K562 (cell line): ENCODE results near the gene CD151. TPM values are rescaled to one million over a fixed set of nuclear protein-coding genes. Genes with fewer than 3 reads are reported as not detected.
A peak's percentile ranks its signal among the peaks of the same experiment; 100 is the strongest.

Experiments used
- ATAC-seq: fragments of 200-7000 bp; cut with Tn5 transposase; 3 replicates; pipeline ENCODE4 v1.9.1; 2020; ENCODE audit warnings: moderate library complexity
- BruUV-seq: library from RNA; stranded (reverse); fragments of 400-500 nt; replicated peaks from 2 replicates; lab custom pipeline; 2021; lab: Mats Ljungman, UMichigan
- CTCF ChIA-PET: fragments of 300-600 bp; formaldehyde crosslinking; extraction: SDS; loops from one replicate; lab custom pipeline; 2021; ENCODE audit warnings: low intra/inter-chr PET ratio; lab: Yijun Ruan, JAX
- POLR2A ChIA-PET: fragments of 300-600, 350-650 bp; sonication (Branson Sonifier 250); formaldehyde crosslinking; extraction: SDS; loops from one replicate; lab custom pipeline; 2021; ENCODE audit warnings: antibody characterized with exemption, inconsistent platforms; lab: Yijun Ruan, JAX
- DNase-seq, 4 experiments: peaks; one replicate each; pipeline versions ENCODE4 v3.0.0 to v3.0.0-alpha.2; 2011 to 2018; ENCODE audit warnings: low spot score in 3 of 4, mixed read lengths in 3 of 4; ENCODE audit errors: extremely low read depth in 1 of 4
- FAIRE-seq: peaks from 2 replicates; lab custom pipeline; 2011; peaks lifted over from hg19 to GRCh38; lab: Jason Lieb, UNC
- H2AFZ ChIP-seq: 2 replicates; pipeline ENCODE4 v1.6.0; 2011; ENCODE audit warnings: low read depth, low read length, control low read depth, inconsistent platforms
- H3K27ac ChIP-seq: fragments of 200-600 bp; 3 replicates; pipeline ENCODE4 v1.8.0; 2011; ENCODE audit warnings: low read depth, mild to moderate bottlenecking, control low read depth, inconsistent platforms, low read length, moderate library complexity, mixed read lengths; ENCODE audit errors: extremely low read depth
- H3K27me3 ChIP-seq, 2 experiments: fragments of 300-600 bp in 1 of 2; 2 replicates in 1 of 2; 3 replicates in 1 of 2; pipeline versions ENCODE4 v1.6.0 to v1.8.0; 2011; ENCODE audit warnings: inconsistent platforms in 2 of 2, low read length in 2 of 2, mild to moderate bottlenecking in 1 of 2, mixed read lengths in 1 of 2, moderate library complexity in 1 of 2; ENCODE audit not compliant: control insufficient read depth in 2 of 2, insufficient read depth in 2 of 2
- H3K36me3 ChIP-seq: fragments of 300-600 bp; 3 replicates; pipeline ENCODE4 v1.8.0; 2011; ENCODE audit warnings: mild to moderate bottlenecking, low read length, inconsistent platforms; ENCODE audit not compliant: control insufficient read depth, insufficient read depth
- H3K4me1 ChIP-seq, 2 experiments: fragments of 200-600 bp in 1 of 2; replicated peaks in 1 of 2; 2 replicates in 1 of 2; 3 replicates in 1 of 2; pipeline versions ENCODE4 v1.5.1 to v1.8.0; 2011; ENCODE audit warnings: inconsistent platforms in 2 of 2, low read length in 2 of 2, mild to moderate bottlenecking in 1 of 2, mixed read lengths in 1 of 2, moderate library complexity in 1 of 2; ENCODE audit not compliant: control insufficient read depth in 2 of 2, insufficient read depth in 2 of 2
- H3K4me2 ChIP-seq: 2 replicates; pipeline ENCODE4 v1.6.1; 2011; ENCODE audit warnings: low read length, control low read depth, inconsistent platforms, mixed read lengths; ENCODE audit not compliant: insufficient read depth
- H3K4me3 ChIP-seq: fragments of 200-600 bp; sonication (generic), shearing (Covaris generic); 2 replicates; pipeline ENCODE4 v1.5.1; 2016; ENCODE audit warnings: control low read depth, inconsistent platforms
- H3K79me2 ChIP-seq: fragments of 200-600 bp; 3 replicates; pipeline ENCODE4 v1.8.0; 2011; ENCODE audit warnings: low read length, inconsistent platforms; ENCODE audit not compliant: control insufficient read depth, insufficient read depth
- H3K9ac ChIP-seq, 2 experiments: 2 replicates each; pipeline versions ENCODE4 v1.6.0 to v1.6.1; 2011; ENCODE audit warnings: low read depth in 2 of 2, low read length in 2 of 2, control low read depth in 1 of 2, inconsistent platforms in 1 of 2, mild to moderate bottlenecking in 1 of 2, mixed read lengths in 1 of 2; ENCODE audit not compliant: insufficient read depth in 1 of 2
- H3K9me1 ChIP-seq: one replicate; pipeline ENCODE4 v1.6.0; 2011; ENCODE audit warnings: inconsistent platforms, mild to moderate bottlenecking, low read length, moderate library complexity; ENCODE audit not compliant: control insufficient read depth, insufficient read depth
- H3K9me3 ChIP-seq: replicated peaks from 2 replicates; pipeline ENCODE4 v1.5.1; 2011; ENCODE audit warnings: low read depth, low read length, inconsistent platforms; ENCODE audit not compliant: control insufficient read depth, insufficient read depth
- H4K20me1 ChIP-seq: replicated peaks from 2 replicates; pipeline ENCODE4 v1.6.1; 2011; ENCODE audit warnings: low read length, inconsistent platforms, mixed read lengths; ENCODE audit not compliant: control insufficient read depth, insufficient read depth
- GATAD2B ChIP-seq: fragments of 450-650 bp; IDR thresholded peaks from 2 replicates; pipeline ENCODE4 v1.6.1; 2017; ENCODE audit warnings: mild to moderate bottlenecking, borderline replicate concordance
- KLF1 ChIP-seq: fragments of 450-650 bp; IDR thresholded peaks from 2 replicates; pipeline ENCODE4 v1.6.1; 2016; ENCODE audit warnings: missing genetic modification characterization, missing compliant biosample characterization
- POLR2G ChIP-seq: fragments of 200-400 bp; formaldehyde crosslinking; IDR thresholded peaks from 2 replicates; pipeline ENCODE4 v1.6.1; 2017; ENCODE audit warnings: low read depth, mild to moderate bottlenecking, antibody characterized with exemption, low read length, moderate library complexity
- SMARCC2 ChIP-seq: fragments of 450-650 bp; IDR thresholded peaks from 2 replicates; pipeline ENCODE4 v1.6.1; 2017; ENCODE audit warnings: antibody characterized with exemption, moderate library complexity, mild to moderate bottlenecking, low read depth
- TCF3 ChIP-seq: sonication (generic); formaldehyde crosslinking; IDR thresholded peaks from 2 replicates; pipeline ENCODE4 v1.4.0; 2020; ENCODE audit warnings: mild to moderate bottlenecking, missing genetic modification reagents
- WGBS: fragments of 100-300 bp; shearing (Covaris generic); methylation state at CpG from one replicate; pipeline ENCODE4 v1.1.6; 2016; ENCODE audit warnings: low coverage, mixed read lengths; ENCODE audit not compliant: insufficient coverage; ENCODE audit errors: missing lambda C conversion rate; 5-methylcytosine and 5-hydroxymethylcytosine counted together
- in situ Hi-C: fragments of 300-500 bp; cut with MboI; formaldehyde crosslinking; loops from 4 replicates; pipeline ENCODE4 v1.15.0; 2018; ENCODE audit warnings: inconsistent platforms, mixed read lengths
- intact Hi-C: fragments of 100-400 bp; cut with micrococcal nuclease; formaldehyde crosslinking; loops from 2 replicates; pipeline ENCODE4 v1.14.2; 2022
- polyA plus RNA-seq, 8 experiments: library from polyadenylated mRNA; depleted of rRNA in 4 of 8; stranded (reverse) in 5 of 8; unstranded in 3 of 8; fragments of >200 nt; fragmentation: Nextera tagmentation in 2 of 8; fragmentation: Illumina TruSeq in 1 of 8; extraction: Ambion mirVana in 2 of 8; extraction: Trizol in 1 of 8; gene quantifications; 2 replicates each; pipeline versions ENCODE4 v1.2.1 to v1.2.3, GENCODE V29; 2011 to 2014; ENCODE audit warnings: inconsistent platforms in 1 of 8, missing spikeins in 1 of 8
- total RNA-seq, 7 experiments: library from RNA; depleted of rRNA in 6 of 7; stranded (reverse); fragments of >200 nt in 6 of 7; fragmentation: Illumina TruSeq in 2 of 7; extraction: Trizol in 2 of 7; gene quantifications; 2 replicates each; pipeline versions ENCODE4 v1.2.1 to v1.2.3, GENCODE V29; 2011 to 2021; ENCODE audit warnings: low replicate concordance in 1 of 7
- TF ChIP-seq, protein P1 (sequence below), 3 experiments: fragments of 200-800 bp in 1 of 3; sonication (Bioruptor generic) in 1 of 3; sonication (generic) in 1 of 3; formaldehyde crosslinking in 1 of 3; IDR thresholded peaks; 2 replicates each; pipeline versions ENCODE4 v1.6.1 to v1.8.0; 2016 to 2022; ENCODE audit warnings: mild to moderate bottlenecking in 2 of 3, missing compliant biosample characterization in 2 of 3, missing genetic modification characterization in 2 of 3, missing genetic modification reagents in 1 of 3
- TF ChIP-seq, protein P2 (sequence below): fragments of 150-350 bp; IDR thresholded peaks from 2 replicates; pipeline ENCODE4 v1.6.1; 2014; ENCODE audit warnings: low read depth, mild to moderate bottlenecking, low read length, borderline replicate concordance
- TF ChIP-seq, protein P3 (sequence below): sonication (generic); formaldehyde crosslinking; IDR thresholded peaks from 2 replicates; pipeline ENCODE4 v1.8.0; 2023; ENCODE audit warnings: mild to moderate bottlenecking, missing genetic modification reagents
- TF ChIP-seq, protein P4 (sequence below): sonication (generic); formaldehyde crosslinking; IDR thresholded peaks from 2 replicates; pipeline ENCODE4 v1.9.0; 2022; ENCODE audit warnings: mild to moderate bottlenecking, missing genetic modification reagents

CD151 gene
- total and polyA plus RNA-seq, 9 of the 15 experiments (the other 6 are each of a cell fraction or from before 2014, with no cell fraction given) = 2.3 to 187 (median 140) TPM

DNA sequence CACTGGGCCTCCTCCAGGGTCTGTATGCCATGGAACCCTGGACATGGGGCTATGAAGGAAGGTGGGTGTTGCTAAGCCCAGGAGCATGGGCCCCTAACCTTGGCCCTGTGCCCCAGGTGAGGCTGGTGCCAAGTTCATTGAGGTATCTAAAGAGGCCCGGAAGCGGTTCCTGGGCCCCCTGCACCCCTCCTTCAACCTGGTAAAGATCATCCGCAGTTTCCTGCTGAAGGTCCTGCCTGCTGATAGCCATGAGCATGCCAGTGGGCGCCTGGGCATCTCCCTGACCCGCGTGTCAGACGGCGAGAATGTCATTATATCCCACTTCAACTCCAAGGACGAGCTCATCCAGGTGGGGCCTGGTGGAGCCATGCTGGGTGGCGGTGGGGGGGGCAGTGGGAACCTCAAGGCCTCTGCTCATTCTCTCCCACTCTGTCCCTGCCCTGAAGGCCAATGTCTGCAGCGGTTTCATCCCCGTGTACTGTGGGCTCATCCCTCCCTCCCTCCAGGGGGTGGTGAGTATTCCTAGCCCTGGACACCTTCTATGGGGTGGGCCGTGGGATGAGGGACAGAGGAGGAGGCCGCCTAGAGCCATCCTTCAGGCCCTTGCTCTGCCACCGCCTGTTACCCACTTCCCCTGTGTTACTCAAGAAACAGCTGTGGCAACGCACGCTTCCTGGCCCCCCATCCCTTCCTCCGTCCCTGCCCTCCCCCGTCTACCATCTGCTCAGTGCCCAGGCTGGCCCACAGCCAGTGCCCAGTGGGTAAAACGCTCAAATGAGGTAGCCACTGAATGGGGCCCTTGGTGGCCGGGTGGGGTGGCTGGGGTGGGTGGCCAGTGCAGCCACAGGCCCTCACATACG, 11.0 kb upstream of the CD151 start:
- Histone ChIP-seq H3K4me1 (peaks cover 24 to 80% of the 10 kb centered on the region in 2 experiments; a peak in 4 of 5 replicates), H3K4me2 (no peak overlapping the region), H3K9me3 (no peaks in the 10 kb centered on the region), H3K4me3 (no peak overlapping the region), H3K9ac (peak overlapping the region in 1 of 2 experiments; percentile 100; a peak in 2 of 4 replicates), H4K20me1 (peaks cover 13% of the 10 kb centered on the region), H3K27ac (no peak overlapping the region), H2AFZ (no peak overlapping the region), H3K27me3 (no peaks in the 10 kb centered on the region), H3K79me2 (peaks cover 25% of the 10 kb centered on the region), H3K36me3 (peaks cover 37% of the 10 kb centered on the region; the same call in 1 of the 3 replicates), H3K9me1 (peaks cover 3% of the 10 kb centered on the region)
- FAIRE-seq (no peak), DNase-seq (no peak), ATAC-seq (no peak)
- 84% methylated on average over 17 of the region's 22 CpGs for WGBS
- in situ Hi-C loops = no loop called here
- intact Hi-C loops = no loop called here
- ChIA-PET POLR2A (interaction anchor here (0.6 to 5.2 kb wide), 6 partner anchors 9 to 19 kb away, joined by 4 to 36 read pairs (median 8); partner anchors contain the start of genes POLR2L and TSPAN4), CTCF (no interaction called here)
- TF ChIP-seq, protein P1, sequence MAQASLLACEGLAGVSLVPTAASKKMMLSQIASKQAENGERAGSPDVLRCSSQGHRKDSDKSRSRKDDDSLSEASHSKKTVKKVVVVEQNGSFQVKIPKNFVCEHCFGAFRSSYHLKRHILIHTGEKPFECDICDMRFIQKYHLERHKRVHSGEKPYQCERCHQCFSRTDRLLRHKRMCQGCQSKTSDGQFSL (CRISPR knock-in tag; IDR thresholded peaks at IDR 0.05) = peak; percentile 51; the same call in 1 of the 2 replicates
- TF ChIP-seq, protein P1 (tag; IDR thresholded peaks at IDR 0.05) = no peak
- TF ChIP-seq GATAD2B = no peak
- TF ChIP-seq, protein P2, sequence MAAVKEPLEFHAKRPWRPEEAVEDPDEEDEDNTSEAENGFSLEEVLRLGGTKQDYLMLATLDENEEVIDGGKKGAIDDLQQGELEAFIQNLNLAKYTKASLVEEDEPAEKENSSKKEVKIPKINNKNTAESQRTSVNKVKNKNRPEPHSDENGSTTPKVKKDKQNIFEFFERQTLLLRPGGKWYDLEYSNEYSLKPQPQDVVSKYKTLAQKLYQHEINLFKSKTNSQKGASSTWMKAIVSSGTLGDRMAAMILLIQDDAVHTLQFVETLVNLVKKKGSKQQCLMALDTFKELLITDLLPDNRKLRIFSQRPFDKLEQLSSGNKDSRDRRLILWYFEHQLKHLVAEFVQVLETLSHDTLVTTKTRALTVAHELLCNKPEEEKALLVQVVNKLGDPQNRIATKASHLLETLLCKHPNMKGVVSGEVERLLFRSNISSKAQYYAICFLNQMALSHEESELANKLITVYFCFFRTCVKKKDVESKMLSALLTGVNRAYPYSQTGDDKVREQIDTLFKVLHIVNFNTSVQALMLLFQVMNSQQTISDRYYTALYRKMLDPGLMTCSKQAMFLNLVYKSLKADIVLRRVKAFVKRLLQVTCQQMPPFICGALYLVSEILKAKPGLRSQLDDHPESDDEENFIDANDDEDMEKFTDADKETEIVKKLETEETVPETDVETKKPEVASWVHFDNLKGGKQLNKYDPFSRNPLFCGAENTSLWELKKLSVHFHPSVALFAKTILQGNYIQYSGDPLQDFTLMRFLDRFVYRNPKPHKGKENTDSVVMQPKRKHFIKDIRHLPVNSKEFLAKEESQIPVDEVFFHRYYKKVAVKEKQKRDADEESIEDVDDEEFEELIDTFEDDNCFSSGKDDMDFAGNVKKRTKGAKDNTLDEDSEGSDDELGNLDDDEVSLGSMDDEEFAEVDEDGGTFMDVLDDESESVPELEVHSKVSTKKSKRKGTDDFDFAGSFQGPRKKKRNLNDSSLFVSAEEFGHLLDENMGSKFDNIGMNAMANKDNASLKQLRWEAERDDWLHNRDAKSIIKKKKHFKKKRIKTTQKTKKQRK = no peak
- TF ChIP-seq, protein P3, sequence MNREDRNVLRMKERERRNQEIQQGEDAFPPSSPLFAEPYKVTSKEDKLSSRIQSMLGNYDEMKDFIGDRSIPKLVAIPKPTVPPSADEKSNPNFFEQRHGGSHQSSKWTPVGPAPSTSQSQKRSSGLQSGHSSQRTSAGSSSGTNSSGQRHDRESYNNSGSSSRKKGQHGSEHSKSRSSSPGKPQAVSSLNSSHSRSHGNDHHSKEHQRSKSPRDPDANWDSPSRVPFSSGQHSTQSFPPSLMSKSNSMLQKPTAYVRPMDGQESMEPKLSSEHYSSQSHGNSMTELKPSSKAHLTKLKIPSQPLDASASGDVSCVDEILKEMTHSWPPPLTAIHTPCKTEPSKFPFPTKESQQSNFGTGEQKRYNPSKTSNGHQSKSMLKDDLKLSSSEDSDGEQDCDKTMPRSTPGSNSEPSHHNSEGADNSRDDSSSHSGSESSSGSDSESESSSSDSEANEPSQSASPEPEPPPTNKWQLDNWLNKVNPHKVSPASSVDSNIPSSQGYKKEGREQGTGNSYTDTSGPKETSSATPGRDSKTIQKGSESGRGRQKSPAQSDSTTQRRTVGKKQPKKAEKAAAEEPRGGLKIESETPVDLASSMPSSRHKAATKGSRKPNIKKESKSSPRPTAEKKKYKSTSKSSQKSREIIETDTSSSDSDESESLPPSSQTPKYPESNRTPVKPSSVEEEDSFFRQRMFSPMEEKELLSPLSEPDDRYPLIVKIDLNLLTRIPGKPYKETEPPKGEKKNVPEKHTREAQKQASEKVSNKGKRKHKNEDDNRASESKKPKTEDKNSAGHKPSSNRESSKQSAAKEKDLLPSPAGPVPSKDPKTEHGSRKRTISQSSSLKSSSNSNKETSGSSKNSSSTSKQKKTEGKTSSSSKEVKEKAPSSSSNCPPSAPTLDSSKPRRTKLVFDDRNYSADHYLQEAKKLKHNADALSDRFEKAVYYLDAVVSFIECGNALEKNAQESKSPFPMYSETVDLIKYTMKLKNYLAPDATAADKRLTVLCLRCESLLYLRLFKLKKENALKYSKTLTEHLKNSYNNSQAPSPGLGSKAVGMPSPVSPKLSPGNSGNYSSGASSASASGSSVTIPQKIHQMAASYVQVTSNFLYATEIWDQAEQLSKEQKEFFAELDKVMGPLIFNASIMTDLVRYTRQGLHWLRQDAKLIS (CRISPR knock-in tag) = no peak
- TF ChIP-seq, protein P4, sequence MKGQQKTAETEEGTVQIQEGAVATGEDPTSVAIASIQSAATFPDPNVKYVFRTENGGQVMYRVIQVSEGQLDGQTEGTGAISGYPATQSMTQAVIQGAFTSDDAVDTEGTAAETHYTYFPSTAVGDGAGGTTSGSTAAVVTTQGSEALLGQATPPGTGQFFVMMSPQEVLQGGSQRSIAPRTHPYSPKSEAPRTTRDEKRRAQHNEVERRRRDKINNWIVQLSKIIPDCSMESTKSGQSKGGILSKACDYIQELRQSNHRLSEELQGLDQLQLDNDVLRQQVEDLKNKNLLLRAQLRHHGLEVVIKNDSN (CRISPR knock-in tag) = no peak
- peak; percentile 51 for TF ChIP-seq POLR2G
- no peak for TF ChIP-seq TCF3
- TF ChIP-seq SMARCC2 = no peak
- TF ChIP-seq KLF1 (tag) = no peak
- BruUV-seq = no TSS peak
